Colonic mucosa (tissue), 4 donors: ENCODE results near the gene COPB1. TPM values are rescaled to one million over a fixed set of nuclear protein-coding genes. Genes with fewer than 3 reads are reported as not detected.

Experiments
- DNase-seq: peaks from one replicate; pipeline ENCODE4 v3.0.0-alpha.2; 2020
- H3K27ac ChIP-seq: fragments of 200-600 bp; one replicate; pipeline ENCODE4 v1.8.0; 2021
- H3K27me3 ChIP-seq: fragments of 200-600 bp; one replicate; pipeline ENCODE4 v1.8.0; 2021
- H3K36me3 ChIP-seq: fragments of 200-600 bp; one replicate; pipeline ENCODE4 v1.8.0; 2021
- H3K4me1 ChIP-seq: fragments of 200-600 bp; one replicate; pipeline ENCODE4 v1.8.0; 2021; ENCODE audit warnings: mild to moderate bottlenecking
- H3K4me3 ChIP-seq: fragments of 200-600 bp; one replicate; pipeline ENCODE4 v1.8.0; 2021
- H3K9ac ChIP-seq, 2 donors: one replicate each; pipeline ENCODE4 v1.7.0; 2013; ENCODE audit warnings: control low read depth in 2 of 2, low read depth in 2 of 2, low read length in 2 of 2
- H3K9me3 ChIP-seq: fragments of 200-600 bp; one replicate; pipeline ENCODE4 v1.8.0; 2021
- intact Hi-C: fragments of 100-400 bp; cut with DNase I; formaldehyde crosslinking; loops from one replicate; pipeline ENCODE4 v1.14.1; 2022
- total RNA-seq, 2 donors: library from RNA; stranded (reverse); fragmentation: NEBNext Ultra II Directional in 1 of 2; extraction: Animal tissue kit (Norgen Biotek cat#: 25700) in 1 of 2; gene quantifications; one replicate each; pipeline ENCODE4 v1.2.1, GENCODE V29; 2021
- TF ChIP-seq, protein P1 (sequence below): fragments of 200-600 bp; IDR thresholded peaks from one replicate; pipeline ENCODE4 v1.8.0; 2022; ENCODE audit warnings: antibody characterized with exemption, mild to moderate bottlenecking
- donor health status: healthy.
- donor health status: DM: no; HTN: no; CAD: no.
- donor health status: DM: no; HTN: no; CAD: no.

The COPB1 gene, protein sequence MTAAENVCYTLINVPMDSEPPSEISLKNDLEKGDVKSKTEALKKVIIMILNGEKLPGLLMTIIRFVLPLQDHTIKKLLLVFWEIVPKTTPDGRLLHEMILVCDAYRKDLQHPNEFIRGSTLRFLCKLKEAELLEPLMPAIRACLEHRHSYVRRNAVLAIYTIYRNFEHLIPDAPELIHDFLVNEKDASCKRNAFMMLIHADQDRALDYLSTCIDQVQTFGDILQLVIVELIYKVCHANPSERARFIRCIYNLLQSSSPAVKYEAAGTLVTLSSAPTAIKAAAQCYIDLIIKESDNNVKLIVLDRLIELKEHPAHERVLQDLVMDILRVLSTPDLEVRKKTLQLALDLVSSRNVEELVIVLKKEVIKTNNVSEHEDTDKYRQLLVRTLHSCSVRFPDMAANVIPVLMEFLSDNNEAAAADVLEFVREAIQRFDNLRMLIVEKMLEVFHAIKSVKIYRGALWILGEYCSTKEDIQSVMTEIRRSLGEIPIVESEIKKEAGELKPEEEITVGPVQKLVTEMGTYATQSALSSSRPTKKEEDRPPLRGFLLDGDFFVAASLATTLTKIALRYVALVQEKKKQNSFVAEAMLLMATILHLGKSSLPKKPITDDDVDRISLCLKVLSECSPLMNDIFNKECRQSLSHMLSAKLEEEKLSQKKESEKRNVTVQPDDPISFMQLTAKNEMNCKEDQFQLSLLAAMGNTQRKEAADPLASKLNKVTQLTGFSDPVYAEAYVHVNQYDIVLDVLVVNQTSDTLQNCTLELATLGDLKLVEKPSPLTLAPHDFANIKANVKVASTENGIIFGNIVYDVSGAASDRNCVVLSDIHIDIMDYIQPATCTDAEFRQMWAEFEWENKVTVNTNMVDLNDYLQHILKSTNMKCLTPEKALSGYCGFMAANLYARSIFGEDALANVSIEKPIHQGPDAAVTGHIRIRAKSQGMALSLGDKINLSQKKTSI
- total RNA-seq, result 100 to 1,000 TPM in 1 of 2 donors, 10 to 100 TPM in 1; 95.2 to 112 TPM

GRCh38 chr11:14499560-14500180 lies at the start of gene COPB1:
Gene COPB1, minus strand, starts transcription at chr11:14499811. Its CDS starts 883 bp downstream, at chr11:14498928.
- peak within 1 kb of the TSS; percentile 85 to 92 for H3K9ac ChIP-seq
- H3K4me3 ChIP-seq, result peak within 1 kb of the TSS; percentile 62

GRCh38 chr11:14547440-14547839 lies 47.8 kb upstream of the COPB1 start:
- Histone ChIP-seq H3K27me3 (no peaks in the 10 kb centered on the region), H3K9ac (no peak overlapping the region), H3K4me1 (peaks cover under 1% of the 10 kb centered on the region), H3K4me3 (no peak overlapping the region), H3K36me3 (no peaks in the 10 kb centered on the region), H3K9me3 (no peaks in the 10 kb centered on the region), H3K27ac (no peak overlapping the region)
- intact Hi-C loops, result loop anchor here (10.0 kb wide), 1 partner anchor 97 kb away; the partner anchor contains the start of gene PDE3B
- no peak for DNase-seq
- TF ChIP-seq, protein P1, sequence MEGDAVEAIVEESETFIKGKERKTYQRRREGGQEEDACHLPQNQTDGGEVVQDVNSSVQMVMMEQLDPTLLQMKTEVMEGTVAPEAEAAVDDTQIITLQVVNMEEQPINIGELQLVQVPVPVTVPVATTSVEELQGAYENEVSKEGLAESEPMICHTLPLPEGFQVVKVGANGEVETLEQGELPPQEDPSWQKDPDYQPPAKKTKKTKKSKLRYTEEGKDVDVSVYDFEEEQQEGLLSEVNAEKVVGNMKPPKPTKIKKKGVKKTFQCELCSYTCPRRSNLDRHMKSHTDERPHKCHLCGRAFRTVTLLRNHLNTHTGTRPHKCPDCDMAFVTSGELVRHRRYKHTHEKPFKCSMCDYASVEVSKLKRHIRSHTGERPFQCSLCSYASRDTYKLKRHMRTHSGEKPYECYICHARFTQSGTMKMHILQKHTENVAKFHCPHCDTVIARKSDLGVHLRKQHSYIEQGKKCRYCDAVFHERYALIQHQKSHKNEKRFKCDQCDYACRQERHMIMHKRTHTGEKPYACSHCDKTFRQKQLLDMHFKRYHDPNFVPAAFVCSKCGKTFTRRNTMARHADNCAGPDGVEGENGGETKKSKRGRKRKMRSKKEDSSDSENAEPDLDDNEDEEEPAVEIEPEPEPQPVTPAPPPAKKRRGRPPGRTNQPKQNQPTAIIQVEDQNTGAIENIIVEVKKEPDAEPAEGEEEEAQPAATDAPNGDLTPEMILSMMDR, result no peak

More at GRCh38 chr11:14499560-14500180, at the start of gene COPB1:
- no peaks in the 10 kb centered on the region for H3K4me1 ChIP-seq
- TF ChIP-seq, protein P1, result no peak
- peak within 1 kb of the TSS; percentile 75 for H3K27ac ChIP-seq
- no peaks in the 10 kb centered on the region for H3K27me3 ChIP-seq
- peak; percentile 97 for DNase-seq
- no peaks in the 10 kb centered on the region for H3K36me3 ChIP-seq
- intact Hi-C loops, result no loop called here
- H3K9me3 ChIP-seq, result no peaks in the 10 kb centered on the region

GRCh38 chr11:14546672-14547071 lies 47.1 kb upstream of the COPB1 start:
- DNase-seq, result no peak
- Histone ChIP-seq H3K9me3 (no peaks in the 10 kb centered on the region), H3K4me1 (peaks cover 4% of the 10 kb centered on the region), H3K9ac (no peak overlapping the region), H3K27ac (no peak overlapping the region), H3K4me3 (no peak overlapping the region), H3K36me3 (no peaks in the 10 kb centered on the region), H3K27me3 (no peaks in the 10 kb centered on the region)
- intact Hi-C loops, result loop anchor here (10.0 kb wide), 1 partner anchor 98 kb away; the partner anchor contains the start of gene PDE3B
- TF ChIP-seq, protein P1, result no peak

GRCh38 chr11:14544611-14545010 lies 45.0 kb upstream of the COPB1 start:
- Histone ChIP-seq H3K4me3 (no peak overlapping the region), H3K36me3 (no peaks in the 10 kb centered on the region), H3K27me3 (no peaks in the 10 kb centered on the region), H3K9ac (no peak overlapping the region), H3K4me1 (peaks cover 4% of the 10 kb centered on the region), H3K9me3 (no peaks in the 10 kb centered on the region), H3K27ac (no peak overlapping the region)
- DNase-seq, result no peak
- intact Hi-C loops, result loop anchor here (10.0 kb wide), 1 partner anchor 100 kb away; the partner anchor contains the start of gene PDE3B
- TF ChIP-seq, protein P1, result no peak

DNA sequence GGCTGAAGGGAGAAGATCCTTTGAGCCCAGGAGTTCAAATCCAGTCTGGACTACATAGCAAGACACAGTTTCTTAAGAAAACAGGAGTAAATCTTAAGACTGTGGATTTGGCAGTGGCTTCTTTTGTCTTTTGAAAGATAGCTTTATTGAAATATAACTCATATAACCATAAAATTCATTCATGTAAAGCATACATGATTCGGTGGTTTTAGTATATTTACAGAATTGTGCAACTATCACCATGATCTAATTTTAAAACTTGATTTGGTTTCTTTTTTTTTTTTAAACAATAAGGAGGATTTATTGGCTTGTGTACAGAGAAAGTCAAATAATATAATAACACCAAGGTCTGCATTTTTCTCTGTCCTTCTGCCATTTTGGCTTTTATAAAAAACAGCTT lies 43.6 kb upstream of the COPB1 start:
- no peaks in the 10 kb centered on the region for H3K9me3 ChIP-seq
- H3K36me3 ChIP-seq, result no peaks in the 10 kb centered on the region
- H3K27me3 ChIP-seq, result no peaks in the 10 kb centered on the region
- intact Hi-C loops, result loop anchor here (10.0 kb wide), 1 partner anchor 102 kb away; the partner anchor contains the start of gene PDE3B
- TF ChIP-seq, protein P1, result no peak
- no peak for DNase-seq
- no peak overlapping the region for H3K9ac ChIP-seq
- peaks cover 4% of the 10 kb centered on the region for H3K4me1 ChIP-seq
- H3K27ac ChIP-seq, result peak overlapping the region; percentile 21
- H3K4me3 ChIP-seq, result no peak overlapping the region
